Neural progenitor cell (in vitro differentiated cells): ENCODE data around the gene RASEF.

Source experiments
- EZH2 ChIP-seq: fragments of 200-600 bp; sonication (generic); IDR thresholded peaks from 2 replicates; pipeline ENCODE4 v1.6.1; 2017; ENCODE audit warnings: antibody characterized with exemption, mild to moderate bottlenecking, moderate library complexity
- EZH2phosphoT487 ChIP-seq: fragments of 200-600 bp; sonication (generic); IDR thresholded peaks from 2 replicates; pipeline ENCODE4 v1.6.1; 2017; ENCODE audit warnings: antibody characterized with exemption
- TF ChIP-seq, protein P1 (sequence below): fragments of 200-600 bp; sonication (generic); IDR thresholded peaks from 2 replicates; pipeline ENCODE4 v1.5.1; 2017; ENCODE audit warnings: antibody characterized with exemption, mild to moderate bottlenecking

DNA sequence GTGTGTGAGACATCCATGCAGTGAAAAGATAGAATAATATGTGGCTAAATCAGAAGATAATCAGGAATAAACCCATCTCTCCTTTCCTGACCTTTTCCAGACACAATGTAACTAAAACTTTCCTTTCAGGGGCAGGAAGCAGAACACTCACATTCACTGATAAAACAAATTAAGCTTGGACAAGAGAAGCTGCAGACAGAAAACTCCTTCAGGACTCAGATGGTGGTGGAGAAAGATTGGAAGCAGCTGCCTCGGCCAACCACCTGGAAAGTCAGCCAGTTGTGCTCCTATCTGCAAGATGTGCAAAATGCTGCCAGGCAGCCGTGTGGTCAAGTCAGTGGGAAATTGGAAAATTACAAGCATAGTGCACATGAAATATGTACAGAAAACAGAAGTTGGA is 26.9 kb downstream of the RASEF start:
- TF ChIP-seq EZH2phosphoT487, result no peak
- TF ChIP-seq, protein P1, sequence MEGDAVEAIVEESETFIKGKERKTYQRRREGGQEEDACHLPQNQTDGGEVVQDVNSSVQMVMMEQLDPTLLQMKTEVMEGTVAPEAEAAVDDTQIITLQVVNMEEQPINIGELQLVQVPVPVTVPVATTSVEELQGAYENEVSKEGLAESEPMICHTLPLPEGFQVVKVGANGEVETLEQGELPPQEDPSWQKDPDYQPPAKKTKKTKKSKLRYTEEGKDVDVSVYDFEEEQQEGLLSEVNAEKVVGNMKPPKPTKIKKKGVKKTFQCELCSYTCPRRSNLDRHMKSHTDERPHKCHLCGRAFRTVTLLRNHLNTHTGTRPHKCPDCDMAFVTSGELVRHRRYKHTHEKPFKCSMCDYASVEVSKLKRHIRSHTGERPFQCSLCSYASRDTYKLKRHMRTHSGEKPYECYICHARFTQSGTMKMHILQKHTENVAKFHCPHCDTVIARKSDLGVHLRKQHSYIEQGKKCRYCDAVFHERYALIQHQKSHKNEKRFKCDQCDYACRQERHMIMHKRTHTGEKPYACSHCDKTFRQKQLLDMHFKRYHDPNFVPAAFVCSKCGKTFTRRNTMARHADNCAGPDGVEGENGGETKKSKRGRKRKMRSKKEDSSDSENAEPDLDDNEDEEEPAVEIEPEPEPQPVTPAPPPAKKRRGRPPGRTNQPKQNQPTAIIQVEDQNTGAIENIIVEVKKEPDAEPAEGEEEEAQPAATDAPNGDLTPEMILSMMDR, result no peak
- no peak for TF ChIP-seq EZH2
